Measurements from ENCODE around the gene CDIP1.

DNA sequence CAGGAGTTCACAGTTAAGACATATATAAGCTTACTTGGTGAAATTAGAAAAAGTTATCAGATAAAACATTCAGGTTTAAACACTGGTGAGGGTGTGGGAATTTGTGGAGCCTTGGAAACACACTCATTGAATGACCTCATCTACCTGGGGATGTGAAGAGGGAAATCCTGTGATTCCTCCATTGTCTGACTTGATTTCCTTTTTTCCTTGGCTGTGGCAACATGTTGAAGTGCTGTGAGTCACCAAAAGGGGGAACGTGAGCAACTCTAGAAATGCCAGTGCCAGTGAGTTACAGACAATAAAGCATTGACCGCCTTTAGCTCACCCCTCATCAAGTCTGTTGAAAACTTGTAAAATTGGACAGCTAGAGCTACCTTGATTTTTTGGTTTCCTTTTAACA lies 60.6 kb downstream of the CDIP1 start:
- TF ChIP-seq, protein P1, sequence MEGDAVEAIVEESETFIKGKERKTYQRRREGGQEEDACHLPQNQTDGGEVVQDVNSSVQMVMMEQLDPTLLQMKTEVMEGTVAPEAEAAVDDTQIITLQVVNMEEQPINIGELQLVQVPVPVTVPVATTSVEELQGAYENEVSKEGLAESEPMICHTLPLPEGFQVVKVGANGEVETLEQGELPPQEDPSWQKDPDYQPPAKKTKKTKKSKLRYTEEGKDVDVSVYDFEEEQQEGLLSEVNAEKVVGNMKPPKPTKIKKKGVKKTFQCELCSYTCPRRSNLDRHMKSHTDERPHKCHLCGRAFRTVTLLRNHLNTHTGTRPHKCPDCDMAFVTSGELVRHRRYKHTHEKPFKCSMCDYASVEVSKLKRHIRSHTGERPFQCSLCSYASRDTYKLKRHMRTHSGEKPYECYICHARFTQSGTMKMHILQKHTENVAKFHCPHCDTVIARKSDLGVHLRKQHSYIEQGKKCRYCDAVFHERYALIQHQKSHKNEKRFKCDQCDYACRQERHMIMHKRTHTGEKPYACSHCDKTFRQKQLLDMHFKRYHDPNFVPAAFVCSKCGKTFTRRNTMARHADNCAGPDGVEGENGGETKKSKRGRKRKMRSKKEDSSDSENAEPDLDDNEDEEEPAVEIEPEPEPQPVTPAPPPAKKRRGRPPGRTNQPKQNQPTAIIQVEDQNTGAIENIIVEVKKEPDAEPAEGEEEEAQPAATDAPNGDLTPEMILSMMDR (IDR thresholded peaks at IDR 0.05): peak in 3 of 12 donors; percentile 16 to 19 (median 18)
- TF ChIP-seq POLR2A (IDR thresholded peaks at IDR 0.05): no peak
